Caco-2 (cell line): Measurements from ENCODE around the gene EDEM2. TPM values are rescaled to one million over a fixed set of nuclear protein-coding genes. Genes with fewer than 3 reads are reported as not detected.
"Not testable (repeated sequence)": the region's sequence is repeated elsewhere in the genome, so short reads cannot be mapped to it uniquely, and the experiment has no call there.

ENCODE experiments used
- Bru-seq: library from RNA; stranded (reverse); fragments of 400-500 nt; gene quantifications from one replicate; lab custom pipeline; 2021; lab: Mats Ljungman, UMichigan
- BruChase-seq, 2 experiments: library from RNA; stranded (reverse); fragments of 400-500 nt; gene quantifications; one replicate each; lab custom pipeline; 2021; lab: Mats Ljungman, UMichigan
- BruUV-seq: library from RNA; stranded (reverse); fragments of 400-500 nt; replicated peaks from 2 replicates; lab custom pipeline; 2021; lab: Mats Ljungman, UMichigan
- CTCF ChIA-PET: fragments of 300-600 bp; sonication (Branson Sonifier 250); formaldehyde crosslinking; loops from one replicate; lab custom pipeline; 2022; ENCODE audit warnings: antibody characterized with exemption; lab: Charles Lee
- POLR2A ChIA-PET: fragments of 300-600 bp; sonication (Branson Sonifier 250); formaldehyde crosslinking; loops from one replicate; lab custom pipeline; 2022; ENCODE audit warnings: antibody characterized with exemption; lab: Charles Lee
- DNase-seq, 2 experiments: peaks; one replicate each; pipeline versions ENCODE4 v3.0.0 to v3.0.0-alpha.2; 2020 to 2022
- H3K27me3 ChIP-seq: replicated peaks from 2 replicates; pipeline ENCODE4 v1.6.0; 2011; ENCODE audit warnings: low read length; ENCODE audit not compliant: control insufficient read depth, insufficient read depth
- H3K36me3 ChIP-seq: 2 replicates; pipeline ENCODE4 v1.5.1; 2011; ENCODE audit warnings: low read length; ENCODE audit not compliant: control insufficient read depth, insufficient read depth
- H3K4me1 ChIP-seq: fragments of 250-450 bp; sonication (Bioruptor Pico); 2 replicates; pipeline ENCODE4 v1.5.1; 2020; ENCODE audit warnings: mild to moderate bottlenecking
- H3K4me3 ChIP-seq: 2 replicates; pipeline ENCODE4 v1.5.1; 2011; ENCODE audit warnings: low read depth, mild to moderate bottlenecking, control low read depth, low read length
- H3K9me3 ChIP-seq: fragments of 250-450 bp; sonication (Bioruptor Pico); 2 replicates; pipeline ENCODE4 v1.5.1; 2020; ENCODE audit warnings: mild to moderate bottlenecking, moderate library complexity
- H3K27ac Mint-ChIP-seq: one replicate; pipeline ENCODE4 v1.8.0; 2022; ENCODE audit warnings: mixed read lengths; ENCODE audit not compliant: unreplicated experiment
- H3K27me3 Mint-ChIP-seq: one replicate; pipeline ENCODE4 v1.8.0; 2022; ENCODE audit warnings: mixed read lengths; ENCODE audit not compliant: insufficient read depth, unreplicated experiment
- H3K36me3 Mint-ChIP-seq: one replicate; pipeline ENCODE4 v1.8.0; 2022; ENCODE audit warnings: mild to moderate bottlenecking, mixed read lengths; ENCODE audit not compliant: insufficient read depth, unreplicated experiment
- H3K4me1 Mint-ChIP-seq: one replicate; pipeline ENCODE4 v1.8.0; 2022; ENCODE audit warnings: low read depth, mixed read lengths; ENCODE audit not compliant: unreplicated experiment
- H3K4me3 Mint-ChIP-seq: one replicate; pipeline ENCODE4 v1.8.0; 2022; ENCODE audit warnings: mild to moderate bottlenecking, moderate library complexity, mixed read lengths; ENCODE audit not compliant: unreplicated experiment
- H3K9me3 Mint-ChIP-seq: one replicate; pipeline ENCODE4 v1.8.0; 2022; ENCODE audit warnings: mixed read lengths; ENCODE audit not compliant: unreplicated experiment
- CTCF ChIP-seq, 2 experiments: fragments of 200-600 bp in 1 of 2; IDR thresholded peaks; 1 replicate in 1 of 2; 2 replicates in 1 of 2; pipeline versions ENCODE4 v1.5.1 to v1.8.0; 2011 to 2022; ENCODE audit warnings: antibody characterized with exemption in 1 of 2, control low read depth in 1 of 2, inconsistent platforms in 1 of 2, low read depth in 1 of 2, low read length in 1 of 2, mild to moderate bottlenecking in 1 of 2, moderate library complexity in 1 of 2; ENCODE audit not compliant: insufficient read depth in 1 of 2, severe bottlenecking in 1 of 2, unreplicated experiment in 1 of 2
- intact Hi-C: fragments of 100-400 bp; cut with micrococcal nuclease; formaldehyde crosslinking; loops from one replicate; pipeline ENCODE4 v1.10.0; 2022; ENCODE audit not compliant: unreplicated experiment
- long read RNA-seq: library from polyadenylated mRNA; stranded (forward); transcript quantifications from one replicate; pipeline ENCODE4 v2.0.0, GENCODE V29; 2022
- total RNA-seq: library from RNA; stranded (reverse); gene quantifications from 2 replicates; pipeline ENCODE4 v1.2.3, GENCODE V29; 2022

The EDEM2 gene
- 41.2 and 42.4 TPM in 2 replicates for total RNA-seq
- Bru-seq, nascent RNA = percentile 74 among the genes with signal in this experiment
- BruChase-seq, experiment 1, labeled RNA remaining after a 2-hour chase = percentile 69 among the genes with signal in this experiment
- BruChase-seq, experiment 2, labeled RNA remaining after a 6-hour chase = percentile 73 among the genes with signal in this experiment
- long read RNA-seq, transcript EDEM2-202 (11 exons, 1,919 nt) = major isoform, 70 of 141 reads
- long read RNA-seq, partial matches to known transcripts = 7 of 141 reads
- long read RNA-seq, other reads (novel, unspliced or antisense) = 63 of 141 reads

- ChIA-PET POLR2A (interaction anchor here (0.6 to 3.6 kb wide), 15 partner anchors 10 to 1134 kb away, joined by 3 to 119 read pairs (median 6); partner anchors contain the start of genes CEP250, EIF6, MMP24OS and RBM39), CTCF (interaction anchor here (0.6 to 7.1 kb wide), 30 partner anchors 11 to 1212 kb away, joined by 3 to 354 read pairs (median 6); partner anchors contain the start of genes ACSS2, EIF6, MMP24 and MMP24OS)
- Histone ChIP-seq H3K27me3 (no peaks in the 10 kb centered on the region), H3K9me3 (no peaks in the 10 kb centered on the region), H3K4me3 (peak within 1 kb of the TSS; percentile 53), H3K36me3 (no peaks in the 10 kb centered on the region), H3K4me1 (peaks cover 20% of the 10 kb centered on the region)
- no peaks in the 10 kb centered on the region for H3K27me3 Mint-ChIP-seq
- DNase-seq = peak; percentile 100
- intact Hi-C loops = loop anchor here (1.0 to 5.0 kb wide), 6 partner anchors 28 to 315 kb away; partner anchors contain the start of genes ACSS2 and TRPC4AP
- H3K27ac Mint-ChIP-seq = peak within 1 kb of the TSS; percentile 96
- peaks cover 14% of the 10 kb centered on the region for H3K36me3 Mint-ChIP-seq
- peak within 1 kb of the TSS; percentile 88 for H3K4me3 Mint-ChIP-seq
- no peaks in the 10 kb centered on the region for H3K9me3 Mint-ChIP-seq
- BruUV-seq = no TSS peak
- TF ChIP-seq CTCF (IDR thresholded peaks at IDR 0.05; ENCODE audit: insufficient read depth in 1 of 2, low read depth in 1 of 2, low read length in 1 of 2, severe bottlenecking in 1 of 2, unreplicated experiment in 1 of 2) = peak in 1 of 2 experiments; percentile 18
- H3K4me1 Mint-ChIP-seq = peaks cover 39% of the 10 kb centered on the region
These were observed at the start of gene EDEM2 for GRCh38 chr20:35146920-35147574. EDEM2 (minus strand) TSS chr20:35147336; CDS start chr20:35147258, 78 bp downstream.

GRCh38 chr20:35196313-35196712 lies 49.2 kb upstream of the EDEM2 start:
- ChIA-PET CTCF (interaction anchor here (4.5 kb wide), 1 partner anchor 50 kb away, joined by 37 read pairs; the partner anchor contains the start of gene EDEM2), POLR2A (interaction anchor here (0.8 kb wide), 1 partner anchor 69 kb away, joined by 12 read pairs; no protein-coding TSS in a partner anchor)
- no peak for DNase-seq
- H3K27ac Mint-ChIP-seq = no peak overlapping the region
- Histone ChIP-seq H3K4me1 (peaks cover 26% of the 10 kb centered on the region), H3K36me3 (no peaks in the 10 kb centered on the region), H3K9me3 (peaks cover 31% of the 10 kb centered on the region), H3K4me3 (no peak overlapping the region), H3K27me3 (no peaks in the 10 kb centered on the region)
- H3K9me3 Mint-ChIP-seq = peaks cover 52% of the 10 kb centered on the region
- TF ChIP-seq CTCF (IDR thresholded peaks at IDR 0.05; ENCODE audit: insufficient read depth in 1 of 2, low read depth in 1 of 2, low read length in 1 of 2, severe bottlenecking in 1 of 2, unreplicated experiment in 1 of 2) = no peak
- no peaks in the 10 kb centered on the region for H3K36me3 Mint-ChIP-seq
- H3K4me3 Mint-ChIP-seq = no peak overlapping the region
- no peaks in the 10 kb centered on the region for H3K27me3 Mint-ChIP-seq
- BruUV-seq = no TSS peak
- H3K4me1 Mint-ChIP-seq = peaks cover 26% of the 10 kb centered on the region
- intact Hi-C loops = no loop called here

GRCh38 chr20:35193031-35193791 lies 46.1 kb upstream of the EDEM2 start:
- H3K27me3 ChIP-seq, H3K4me3 ChIP-seq, BruUV-seq, H3K27me3 Mint-ChIP-seq, DNase-seq, H3K4me3 Mint-ChIP-seq, H3K36me3 ChIP-seq, intact Hi-C loops, H3K36me3 Mint-ChIP-seq: not testable (repeated sequence)
- POLR2A ChIA-PET = interaction anchor here (0.6 to 1.2 kb wide), 3 partner anchors 34 to 70 kb away, joined by 3 to 4 read pairs (median 3); partner anchors contain the start of gene EDEM2
- CTCF ChIA-PET = interaction anchor here (0.7 to 4.5 kb wide), 4 partner anchors 15 to 235 kb away, joined by 3 to 37 read pairs (median 4); partner anchors contain the start of gene EDEM2
- peaks cover 30% of the 10 kb centered on the region for H3K9me3 ChIP-seq
- H3K4me1 ChIP-seq = peaks cover 46% of the 10 kb centered on the region
- Mint-ChIP-seq H3K27ac (peak overlapping the region; percentile 0), H3K9me3 (peaks cover 53% of the 10 kb centered on the region), H3K4me1 (peaks cover 37% of the 10 kb centered on the region)
